Femur (tissue), 1 donor: ENCODE data around the gene C12orf57.

Experiments
- DNase-seq: peaks from one replicate; pipeline ENCODE4 v3.0.0-alpha.2; 2017

Gene C12orf57

DNA sequence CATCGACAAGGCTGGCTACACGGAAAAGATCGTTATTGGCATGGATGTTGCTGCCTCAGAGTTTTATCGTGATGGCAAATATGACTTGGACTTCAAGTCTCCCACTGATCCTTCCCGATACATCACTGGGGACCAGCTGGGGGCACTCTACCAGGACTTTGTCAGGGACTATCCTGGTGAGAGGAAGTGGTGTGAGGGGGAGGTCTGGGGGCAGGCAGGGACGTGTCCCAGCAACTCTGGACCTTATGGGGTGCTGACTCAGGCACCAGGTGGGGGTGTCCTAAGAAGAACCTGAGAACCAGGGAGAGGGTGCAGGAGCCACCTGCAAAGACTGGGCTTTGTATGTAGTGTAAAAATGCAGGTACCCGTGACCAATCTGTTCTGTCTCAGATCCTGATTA, 24.2 kb upstream of the C12orf57 start:
- DNase-seq, result no peak

- DNase-seq, result no peak
Measured at GRCh38 chr12:6921539-6921938, 22.3 kb upstream of the C12orf57 start.

GRCh38 chr12:6921996-6922946, 21.6 kb upstream of the C12orf57 start:
- no peak for DNase-seq

GRCh38 chr12:6923003-6923732, 20.7 kb upstream of the C12orf57 start:
- DNase-seq, result no peak

GRCh38 chr12:6923851-6924250, 20.0 kb upstream of the C12orf57 start:
- DNase-seq, result no peak

GRCh38 chr12:6925239-6925539, 18.6 kb upstream of the C12orf57 start:
- peak; percentile 56 for DNase-seq

GRCh38 chr12:6925540-6926279, 18.1 kb upstream of the C12orf57 start:
- DNase-seq, result peak; percentile 82

DNA sequence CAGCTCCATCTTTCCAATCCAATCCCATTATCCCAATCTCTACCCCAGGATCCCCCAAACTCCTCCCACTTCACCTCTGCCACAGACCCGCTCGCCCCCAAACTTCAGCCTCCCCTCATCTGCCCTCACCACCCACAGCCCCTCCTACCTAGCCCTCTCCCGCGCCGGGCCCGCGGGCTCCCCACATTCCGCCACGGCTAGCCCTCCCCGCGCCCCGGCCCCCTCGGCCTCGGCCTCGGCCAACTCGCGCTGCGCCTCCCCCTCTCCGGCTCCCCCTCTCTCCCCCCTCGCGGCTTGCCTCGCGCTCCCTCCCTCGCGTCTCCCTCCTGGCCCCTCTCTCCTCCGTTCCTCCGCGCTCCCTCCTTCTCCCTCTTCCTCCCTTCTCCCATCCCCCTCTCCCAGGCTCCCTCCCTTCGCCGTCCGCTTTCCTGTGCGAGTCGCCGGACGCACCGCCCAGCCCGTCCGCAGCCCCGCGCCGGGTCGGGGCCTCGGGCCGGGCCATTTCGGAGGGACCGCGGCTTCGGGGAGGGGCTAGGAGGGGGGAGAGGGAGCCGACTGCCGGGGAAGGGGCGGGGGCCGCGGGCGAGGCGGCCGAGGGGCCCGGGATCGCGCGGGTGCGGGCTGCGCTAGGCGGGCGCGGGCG, 16.3 kb upstream of the C12orf57 start, which contains the start of gene ATN1:
Gene ATN1, plus strand, starts transcription at position 581 of the 643 bp plus-strand sequence. CDS start 6,043 bp downstream, outside the sequence.
- DNase-seq, result peak; percentile 94

GRCh38 chr12:6928022-6928702, 15.7 kb upstream of the C12orf57 start:
- DNase-seq, result peak; percentile 59

DNA sequence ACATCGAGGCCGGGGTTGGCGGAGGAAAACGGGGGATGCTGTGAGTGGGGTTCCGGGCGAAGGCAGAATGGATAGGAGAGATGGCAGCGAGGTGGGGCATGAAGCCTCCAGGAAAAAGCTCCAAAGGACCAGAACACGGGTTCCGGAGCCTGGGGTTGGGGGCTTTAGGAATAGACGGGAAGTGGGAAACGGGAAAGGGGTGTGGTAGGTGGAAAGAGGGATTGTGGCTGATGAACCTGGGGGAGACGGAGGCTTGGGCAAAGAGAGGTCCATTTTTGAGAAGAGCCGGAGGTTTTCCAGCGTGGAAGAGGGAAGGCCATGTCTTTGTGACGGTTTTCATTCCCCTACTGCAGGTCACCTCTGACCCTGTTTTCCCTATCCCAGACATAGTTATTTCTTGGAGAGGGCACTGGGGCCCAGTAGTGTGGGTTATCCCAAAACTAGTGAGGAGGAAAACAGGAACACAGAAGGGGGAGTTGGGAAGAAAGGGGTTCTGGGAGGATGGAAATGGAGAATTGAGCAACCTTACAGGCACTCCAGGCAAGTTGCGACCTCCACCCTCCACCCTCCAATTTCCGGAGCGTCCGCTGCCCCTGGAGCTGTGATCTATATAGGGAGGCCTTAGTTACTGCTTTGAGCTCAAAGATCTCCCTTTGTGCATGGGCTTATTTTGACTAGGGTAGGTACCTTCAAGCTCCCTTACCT, 15.0 kb upstream of the C12orf57 start:
- no peak for DNase-seq

DNA sequence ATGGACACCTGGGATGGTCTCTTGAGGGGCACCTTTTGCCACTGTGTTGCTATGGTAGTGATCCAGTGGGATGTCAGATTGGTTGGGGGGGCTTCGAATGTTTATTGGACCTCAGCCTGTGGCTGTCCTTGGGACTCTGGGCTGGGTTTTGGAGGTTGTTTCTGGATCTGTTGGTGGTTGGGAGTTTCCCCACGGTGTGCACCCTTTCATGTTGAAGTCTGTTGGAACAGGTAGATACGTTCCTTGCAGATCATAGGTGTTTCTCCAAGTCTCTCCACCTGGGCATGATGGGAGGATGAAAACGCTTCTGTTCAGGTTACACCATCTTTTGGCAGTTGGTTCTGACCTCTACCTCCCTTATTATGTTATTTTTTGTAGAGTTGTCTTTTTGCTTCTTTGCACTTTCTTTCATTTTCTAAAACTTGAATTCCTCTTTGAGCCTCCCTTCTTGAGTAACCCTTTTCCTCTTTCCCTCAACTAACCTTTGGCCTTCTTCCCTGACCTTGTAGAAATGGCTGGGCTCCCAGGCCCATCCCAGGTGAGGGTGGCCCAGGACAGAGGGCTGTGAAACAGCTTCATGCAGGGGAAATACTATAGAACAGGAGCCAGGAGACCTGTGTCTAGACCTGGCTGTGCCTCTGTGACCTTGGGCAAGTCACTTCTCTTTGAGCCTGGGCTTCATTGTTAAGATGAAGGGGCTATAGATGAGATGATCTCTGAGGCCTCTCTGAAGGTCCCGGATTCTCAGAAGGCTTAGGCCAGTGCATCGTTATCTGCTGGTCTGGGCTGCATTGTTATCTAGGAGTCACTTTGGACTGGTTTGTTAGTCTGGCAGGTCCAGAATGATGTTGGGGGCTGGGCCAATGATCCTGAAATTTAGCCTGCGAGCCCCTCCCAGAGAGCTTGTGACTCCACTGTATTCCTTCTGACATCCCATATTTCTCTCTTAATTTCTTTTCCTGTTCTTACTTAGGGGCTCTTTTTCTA, 14.1 kb upstream of the C12orf57 start:
- no peak for DNase-seq

GRCh38 chr12:6932766-6933165, 11.1 kb upstream of the C12orf57 start:
- DNase-seq, result no peak

DNA sequence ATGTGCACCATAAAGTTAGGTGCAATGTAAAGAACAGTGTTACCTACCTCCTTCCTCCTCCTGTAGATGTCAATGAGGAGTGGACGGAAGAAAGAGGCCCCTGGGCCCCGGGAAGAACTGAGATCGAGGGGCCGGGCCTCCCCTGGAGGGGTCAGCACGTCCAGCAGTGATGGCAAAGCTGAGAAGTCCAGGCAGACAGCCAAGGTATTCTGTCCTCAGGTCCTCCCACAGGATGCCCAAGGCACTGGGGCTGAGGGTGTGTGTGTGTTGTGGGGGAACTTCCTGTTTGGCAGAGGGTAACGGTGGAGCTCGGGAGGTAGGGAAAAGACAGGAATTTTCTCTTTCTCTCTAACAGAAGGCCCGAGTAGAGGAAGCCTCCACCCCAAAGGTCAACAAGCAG, 9.7 kb upstream of the C12orf57 start:
- no peak for DNase-seq

DNA sequence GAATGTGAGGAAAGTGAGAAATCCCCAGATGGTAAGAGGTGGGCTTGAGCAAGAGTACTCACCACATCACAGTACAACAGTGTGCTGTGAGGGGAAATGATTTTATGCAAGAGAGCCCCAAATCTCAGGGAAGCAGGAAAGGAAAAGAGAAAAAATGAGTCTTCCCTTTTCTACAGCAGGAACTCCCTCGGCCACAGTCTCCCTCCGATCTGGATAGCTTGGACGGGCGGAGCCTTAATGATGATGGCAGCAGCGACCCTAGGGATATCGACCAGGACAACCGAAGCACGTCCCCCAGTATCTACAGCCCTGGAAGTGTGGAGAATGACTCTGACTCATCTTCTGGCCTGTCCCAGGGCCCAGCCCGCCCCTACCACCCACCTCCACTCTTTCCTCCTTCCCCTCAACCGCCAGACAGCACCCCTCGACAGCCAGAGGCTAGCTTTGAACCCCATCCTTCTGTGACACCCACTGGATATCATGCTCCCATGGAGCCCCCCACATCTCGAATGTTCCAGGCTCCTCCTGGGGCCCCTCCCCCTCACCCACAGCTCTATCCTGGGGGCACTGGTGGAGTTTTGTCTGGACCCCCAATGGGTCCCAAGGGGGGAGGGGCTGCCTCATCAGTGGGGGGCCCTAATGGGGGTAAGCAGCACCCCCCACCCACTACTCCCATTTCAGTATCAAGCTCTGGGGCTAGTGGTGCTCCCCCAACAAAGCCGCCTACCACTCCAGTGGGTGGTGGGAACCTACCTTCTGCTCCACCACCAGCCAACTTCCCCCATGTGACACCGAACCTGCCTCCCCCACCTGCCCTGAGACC, 8.2 kb upstream of the C12orf57 start:
- no peak for DNase-seq

DNA sequence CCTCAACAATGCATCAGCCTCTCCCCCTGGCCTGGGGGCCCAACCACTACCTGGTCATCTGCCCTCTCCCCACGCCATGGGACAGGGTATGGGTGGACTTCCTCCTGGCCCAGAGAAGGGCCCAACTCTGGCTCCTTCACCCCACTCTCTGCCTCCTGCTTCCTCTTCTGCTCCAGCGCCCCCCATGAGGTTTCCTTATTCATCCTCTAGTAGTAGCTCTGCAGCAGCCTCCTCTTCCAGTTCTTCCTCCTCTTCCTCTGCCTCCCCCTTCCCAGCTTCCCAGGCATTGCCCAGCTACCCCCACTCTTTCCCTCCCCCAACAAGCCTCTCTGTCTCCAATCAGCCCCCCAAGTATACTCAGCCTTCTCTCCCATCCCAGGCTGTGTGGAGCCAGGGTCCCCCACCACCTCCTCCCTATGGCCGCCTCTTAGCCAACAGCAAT, 7.6 kb upstream of the C12orf57 start:
- DNase-seq, result no peak

DNA sequence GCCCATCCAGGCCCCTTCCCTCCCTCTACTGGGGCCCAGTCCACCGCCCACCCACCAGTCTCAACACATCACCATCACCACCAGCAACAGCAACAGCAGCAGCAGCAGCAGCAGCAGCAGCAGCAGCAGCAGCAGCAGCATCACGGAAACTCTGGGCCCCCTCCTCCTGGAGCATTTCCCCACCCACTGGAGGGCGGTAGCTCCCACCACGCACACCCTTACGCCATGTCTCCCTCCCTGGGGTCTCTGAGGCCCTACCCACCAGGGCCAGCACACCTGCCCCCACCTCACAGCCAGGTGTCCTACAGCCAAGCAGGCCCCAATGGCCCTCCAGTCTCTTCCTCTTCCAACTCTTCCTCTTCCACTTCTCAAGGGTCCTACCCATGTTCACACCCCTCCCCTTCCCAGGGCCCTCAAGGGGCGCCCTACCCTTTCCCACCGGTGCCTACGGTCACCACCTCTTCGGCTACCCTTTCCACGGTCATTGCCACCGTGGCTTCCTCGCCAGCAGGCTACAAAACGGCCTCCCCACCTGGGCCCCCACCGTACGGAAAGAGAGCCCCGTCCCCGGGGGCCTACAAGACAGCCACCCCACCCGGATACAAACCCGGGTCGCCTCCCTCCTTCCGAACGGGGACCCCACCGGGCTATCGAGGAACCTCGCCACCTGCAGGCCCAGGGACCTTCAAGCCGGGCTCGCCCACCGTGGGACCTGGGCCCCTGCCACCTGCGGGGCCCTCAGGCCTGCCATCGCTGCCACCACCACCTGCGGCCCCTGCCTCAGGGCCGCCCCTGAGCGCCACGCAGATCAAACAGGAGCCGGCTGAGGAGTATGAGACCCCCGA, 7.0 kb upstream of the C12orf57 start:
- peak; percentile 80 for DNase-seq

GRCh38 chr12:6937481-6938352, 6.1 kb upstream of the C12orf57 start:
- peak; percentile 96 for DNase-seq
